Mesangial cell (primary cell): ENCODE data around the gene VPS8. TPM values are rescaled to one million over a fixed set of nuclear protein-coding genes. Genes with fewer than 3 reads are reported as not detected.

Source experiments
- total RNA-seq: library from RNA; depleted of rRNA; stranded (reverse); fragments of >200 nt; gene quantifications from 2 replicates; pipeline ENCODE4 v1.2.3, GENCODE V29; 2015

Gene VPS8, protein sequence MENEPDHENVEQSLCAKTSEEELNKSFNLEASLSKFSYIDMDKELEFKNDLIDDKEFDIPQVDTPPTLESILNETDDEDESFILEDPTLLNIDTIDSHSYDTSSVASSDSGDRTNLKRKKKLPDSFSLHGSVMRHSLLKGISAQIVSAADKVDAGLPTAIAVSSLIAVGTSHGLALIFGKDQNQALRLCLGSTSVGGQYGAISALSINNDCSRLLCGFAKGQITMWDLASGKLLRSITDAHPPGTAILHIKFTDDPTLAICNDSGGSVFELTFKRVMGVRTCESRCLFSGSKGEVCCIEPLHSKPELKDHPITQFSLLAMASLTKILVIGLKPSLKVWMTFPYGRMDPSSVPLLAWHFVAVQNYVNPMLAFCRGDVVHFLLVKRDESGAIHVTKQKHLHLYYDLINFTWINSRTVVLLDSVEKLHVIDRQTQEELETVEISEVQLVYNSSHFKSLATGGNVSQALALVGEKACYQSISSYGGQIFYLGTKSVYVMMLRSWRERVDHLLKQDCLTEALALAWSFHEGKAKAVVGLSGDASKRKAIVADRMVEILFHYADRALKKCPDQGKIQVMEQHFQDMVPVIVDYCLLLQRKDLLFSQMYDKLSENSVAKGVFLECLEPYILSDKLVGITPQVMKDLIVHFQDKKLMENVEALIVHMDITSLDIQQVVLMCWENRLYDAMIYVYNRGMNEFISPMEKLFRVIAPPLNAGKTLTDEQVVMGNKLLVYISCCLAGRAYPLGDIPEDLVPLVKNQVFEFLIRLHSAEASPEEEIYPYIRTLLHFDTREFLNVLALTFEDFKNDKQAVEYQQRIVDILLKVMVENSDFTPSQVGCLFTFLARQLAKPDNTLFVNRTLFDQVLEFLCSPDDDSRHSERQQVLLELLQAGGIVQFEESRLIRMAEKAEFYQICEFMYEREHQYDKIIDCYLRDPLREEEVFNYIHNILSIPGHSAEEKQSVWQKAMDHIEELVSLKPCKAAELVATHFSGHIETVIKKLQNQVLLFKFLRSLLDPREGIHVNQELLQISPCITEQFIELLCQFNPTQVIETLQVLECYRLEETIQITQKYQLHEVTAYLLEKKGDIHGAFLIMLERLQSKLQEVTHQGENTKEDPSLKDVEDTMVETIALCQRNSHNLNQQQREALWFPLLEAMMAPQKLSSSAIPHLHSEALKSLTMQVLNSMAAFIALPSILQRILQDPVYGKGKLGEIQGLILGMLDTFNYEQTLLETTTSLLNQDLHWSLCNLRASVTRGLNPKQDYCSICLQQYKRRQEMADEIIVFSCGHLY (N-terminal part only)
- 14.7 and 21.9 TPM in 2 replicates for total RNA-seq

DNA sequence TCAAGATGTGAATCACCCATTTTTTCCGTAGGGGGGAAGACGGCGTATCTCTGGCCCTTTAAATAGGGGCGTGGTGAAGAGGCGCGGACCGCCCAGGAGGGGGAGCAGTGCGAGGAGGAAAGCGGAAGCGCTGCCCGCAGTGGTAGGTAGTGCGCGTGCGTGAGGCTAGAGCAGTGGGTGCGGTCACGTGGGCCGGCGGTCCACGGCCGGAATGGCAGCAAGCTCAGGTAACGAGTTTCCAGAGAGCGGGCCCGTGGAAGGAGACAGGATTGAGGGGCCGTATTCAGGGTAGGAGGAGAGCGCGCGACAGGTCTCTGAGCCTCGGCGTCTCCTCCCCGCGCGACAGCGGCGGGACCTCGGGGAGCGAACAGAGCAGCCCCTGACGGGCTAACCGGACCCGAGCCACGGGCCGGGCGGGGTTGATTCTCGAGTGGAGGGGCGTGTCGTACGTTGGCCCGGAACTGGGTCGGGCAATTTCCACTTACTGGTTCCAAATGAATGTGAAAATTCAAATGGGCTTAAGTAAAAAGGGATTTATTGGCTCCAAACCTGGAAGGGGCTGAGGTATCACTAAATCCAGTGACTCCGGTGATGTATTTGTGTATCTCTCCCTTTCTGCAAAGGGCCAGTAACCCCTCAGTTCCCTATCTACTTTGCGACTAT lies at the start of gene VPS8:
Gene VPS8, plus strand, starts transcription at position 168 of the 663 bp plus-strand sequence. CDS start 12,467 bp downstream, outside the sequence.

Other genes with a start within 250 kb of the VPS8 start
- gene MAGEF1, start 100.1 kb upstream of the VPS8 start, total RNA-seq: 21.7 and 29.2 TPM in 2 replicates